Endothelial cell of umbilical vein (primary cell): ENCODE measurements around the gene MEI1. TPM values are rescaled to one million over a fixed set of nuclear protein-coding genes. Genes with fewer than 3 reads are reported as not detected.

Source experiments
- BruUV-seq: library from RNA; stranded (reverse); fragments of 400-500 nt; replicated peaks from 2 replicates; lab custom pipeline; 2021; lab: Mats Ljungman, UMichigan
- CTCF ChIA-PET: fragments of 300-600, 350-600 bp; sonication (Branson Sonifier 250); formaldehyde crosslinking; loops from one replicate; lab custom pipeline; 2021; ENCODE audit warnings: antibody characterized with exemption, inconsistent platforms; lab: Charles Lee
- POLR2A ChIA-PET: fragments of 300-600, 350-600 bp; sonication (Branson Sonifier 250); formaldehyde crosslinking; loops from one replicate; lab custom pipeline; 2021; ENCODE audit warnings: antibody characterized with exemption, inconsistent platforms; lab: Charles Lee
- DNase-seq: peaks from one replicate; pipeline ENCODE4 v3.0.0-alpha.2; 2011; ENCODE audit warnings: low read depth, low spot score
- FAIRE-seq: peaks from 2 replicates; lab custom pipeline; 2011; peaks lifted over from hg19 to GRCh38; lab: Jason Lieb, UNC
- H2AFZ ChIP-seq: 2 replicates; pipeline ENCODE4 v1.6.0; 2012; ENCODE audit warnings: low read depth, low read length, control low read depth, inconsistent platforms
- H3K27ac ChIP-seq: 2 replicates; pipeline ENCODE4 v1.5.1; 2011; ENCODE audit warnings: low read depth, mild to moderate bottlenecking, control low read depth, low read length, moderate library complexity; ENCODE audit not compliant: insufficient read depth
- H3K27me3 ChIP-seq, 2 experiments: 2 replicates each; pipeline versions ENCODE4 v1.6.0 to v1.6.1; 2011; ENCODE audit warnings: low read length in 2 of 2, mixed read lengths in 1 of 2; ENCODE audit not compliant: control insufficient read depth in 2 of 2, insufficient read depth in 2 of 2
- H3K36me3 ChIP-seq, 2 experiments: 2 replicates in 1 of 2; 3 replicates in 1 of 2; pipeline ENCODE4 v1.5.1; 2011; ENCODE audit warnings: low read length in 2 of 2, mild to moderate bottlenecking in 1 of 2, moderate library complexity in 1 of 2; ENCODE audit not compliant: control insufficient read depth in 2 of 2, insufficient read depth in 2 of 2; ENCODE audit errors: extremely low read depth in 1 of 2
- H3K4me1 ChIP-seq: 3 replicates; pipeline ENCODE4 v1.5.1; 2011; ENCODE audit warnings: mild to moderate bottlenecking, low read length; ENCODE audit not compliant: control insufficient read depth, insufficient read depth; ENCODE audit errors: extremely low read depth
- H3K4me2 ChIP-seq: 2 replicates; pipeline ENCODE4 v1.6.1; 2011; ENCODE audit warnings: low read length, control low read depth, mixed read lengths; ENCODE audit not compliant: insufficient read depth
- H3K4me3 ChIP-seq, 3 experiments: fragments of 200-600 bp in 1 of 3; sonication (generic), shearing (Covaris generic) in 1 of 3; replicated peaks in 1 of 3; 2 replicates each; pipeline ENCODE4 v1.5.1; 2011 to 2016; ENCODE audit warnings: control low read depth in 3 of 3, low read length in 3 of 3, mild to moderate bottlenecking in 2 of 3, inconsistent platforms in 1 of 3, low read depth in 1 of 3, moderate library complexity in 1 of 3; ENCODE audit not compliant: insufficient read depth in 1 of 3
- H3K79me2 ChIP-seq: 2 replicates; pipeline ENCODE4 v1.6.0; 2012; ENCODE audit warnings: low read length, inconsistent platforms; ENCODE audit not compliant: control insufficient read depth, insufficient read depth
- H3K9ac ChIP-seq: replicated peaks from 2 replicates; pipeline ENCODE3; 2011; ENCODE audit warnings: low read length, control low read depth; ENCODE audit not compliant: insufficient read depth; ENCODE audit errors: extremely low read depth
- H3K9me1 ChIP-seq: replicated peaks from 3 replicates; pipeline ENCODE4 v1.6.0; 2011; ENCODE audit warnings: mild to moderate bottlenecking, low read length; ENCODE audit not compliant: control insufficient read depth, insufficient read depth; ENCODE audit errors: extremely low read depth
- H3K9me3 ChIP-seq: replicated peaks from 2 replicates; pipeline ENCODE4 v1.5.1; 2012; ENCODE audit warnings: low read length, inconsistent platforms; ENCODE audit not compliant: control insufficient read depth, insufficient read depth
- H4K20me1 ChIP-seq: replicated peaks from 2 replicates; pipeline ENCODE3; 2011; ENCODE audit warnings: mild to moderate bottlenecking, low read length; ENCODE audit not compliant: control insufficient read depth, insufficient read depth; ENCODE audit errors: extremely low read depth
- EZH2 ChIP-seq: IDR thresholded peaks from 2 replicates; pipeline ENCODE4 v1.6.1; 2012; ENCODE audit warnings: borderline replicate concordance, low read depth, mild to moderate bottlenecking, moderate library complexity, low read length, inconsistent platforms; ENCODE audit not compliant: severe bottlenecking
- FOS ChIP-seq: IDR thresholded peaks from 2 replicates; pipeline ENCODE4 v1.6.1; 2011; ENCODE audit warnings: mild to moderate bottlenecking, low read length, moderate library complexity, borderline replicate concordance; ENCODE audit not compliant: insufficient read depth
- GATA2 ChIP-seq: IDR thresholded peaks from 2 replicates; pipeline ENCODE4 v1.7.0; 2011; ENCODE audit warnings: low read depth, mild to moderate bottlenecking, moderate library complexity, mixed read lengths, low read length; ENCODE audit not compliant: insufficient read length, insufficient read depth
- JUN ChIP-seq: IDR thresholded peaks from 2 replicates; pipeline ENCODE4 v1.6.1; 2011; ENCODE audit warnings: borderline replicate concordance, low read depth; ENCODE audit not compliant: insufficient read length, insufficient read depth
- MYC ChIP-seq: IDR thresholded peaks from one replicate; pipeline ENCODE4 v1.6.1; 2011; ENCODE audit warnings: mild to moderate bottlenecking, low read depth, low read length
- POLR2A ChIP-seq: IDR thresholded peaks from 2 replicates; pipeline ENCODE4 v1.6.1; 2012; ENCODE audit warnings: low read depth, mild to moderate bottlenecking, control low read depth, low read length
- POLR2AphosphoS5 ChIP-seq: IDR thresholded peaks from 2 replicates; pipeline ENCODE4 v1.6.1; 2012; ENCODE audit warnings: low read depth, mild to moderate bottlenecking, control low read depth, low read length, moderate library complexity; ENCODE audit not compliant: insufficient read depth
- dilution Hi-C: fragments of 300-500 bp; cut with MboI; formaldehyde crosslinking; loops from one replicate; pipeline ENCODE4 v1.15.0; 2019; ENCODE audit warnings: low sequenced_read_pairs; ENCODE audit not compliant: extremely low pct_ligation_motif_present
- intact Hi-C: fragments of 100-400 bp; cut with micrococcal nuclease; formaldehyde crosslinking; loops from one replicate; pipeline ENCODE4 v1.10.0; 2022
- polyA plus RNA-seq, 4 experiments: library from polyadenylated mRNA; depleted of rRNA in 3 of 4; stranded (reverse) in 3 of 4; unstranded in 1 of 4; fragments of >200 nt; gene quantifications; 2 replicates each; pipeline versions ENCODE4 v1.2.1 to v1.2.3, GENCODE V29; 2011 to 2012; ENCODE audit warnings: missing spikeins in 1 of 4
- total RNA-seq: library from RNA; stranded (reverse); gene quantifications from 2 replicates; pipeline ENCODE4 v1.2.3, GENCODE V29; 2021
- TF ChIP-seq, protein P1 (sequence below), 2 donors: IDR thresholded peaks; 1 replicate in 1 of 2; 2 replicates in 1 of 2; pipeline ENCODE4 v1.5.1; 2011; ENCODE audit warnings: low read length in 2 of 2, mild to moderate bottlenecking in 2 of 2, moderate library complexity in 2 of 2, control low read depth in 1 of 2, inconsistent platforms in 1 of 2, low read depth in 1 of 2; ENCODE audit not compliant: insufficient read depth in 1 of 2; ENCODE audit errors: extremely low read depth in 1 of 2
- TF ChIP-seq, protein P2 (sequence below): IDR thresholded peaks from 2 replicates; pipeline ENCODE4 v1.6.1; 2011; ENCODE audit not compliant: insufficient read depth, insufficient read length

MEI1 gene
- total and polyA plus RNA-seq, 2 donors (not counting 3 experiments of a cell fraction or from before 2014, with no cell fraction given) = 1.5 to 1.9 TPM

DNA sequence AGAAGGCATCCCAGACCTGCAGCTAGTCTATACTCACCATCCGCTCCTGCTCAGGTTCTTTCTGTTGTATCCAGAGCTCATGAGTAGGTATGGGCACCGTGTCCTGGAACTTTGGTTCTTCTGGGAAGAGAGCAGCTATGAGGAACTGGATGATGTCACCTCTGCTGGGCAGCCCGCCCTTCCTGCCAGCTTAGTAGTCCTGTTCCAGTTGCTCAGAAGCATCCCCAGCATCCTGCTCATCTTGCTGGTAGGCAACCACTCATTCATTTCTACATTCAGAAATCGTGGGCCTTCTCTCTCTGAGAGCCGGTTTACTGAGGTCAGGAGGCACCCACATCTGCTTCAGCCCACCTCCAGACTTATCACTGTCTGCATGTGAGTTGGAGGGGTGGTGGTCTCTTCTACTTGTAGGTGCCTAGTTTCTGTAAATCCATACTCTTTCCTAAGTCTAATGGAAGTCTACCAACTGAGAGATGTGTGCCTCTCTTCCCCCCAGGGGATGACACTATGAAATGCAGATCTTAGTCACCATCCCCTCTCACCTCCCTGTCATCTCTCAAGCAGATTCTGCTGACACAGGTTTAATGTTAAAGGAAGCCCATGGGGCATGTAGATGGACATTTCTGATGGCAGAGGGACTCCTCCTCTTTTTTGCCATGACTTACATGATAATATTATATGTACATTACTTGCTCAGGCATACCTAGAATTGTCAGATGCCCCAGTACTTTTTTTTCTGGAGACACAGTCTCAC lies 71.6 kb downstream of the MEI1 start:
- CTCF ChIA-PET = interaction anchor here (0.7 to 1.5 kb wide), 4 partner anchors 12 to 170 kb away, joined by 3 to 5 read pairs (median 4); no protein-coding TSS in a partner anchor
- H3K9me1 ChIP-seq = no peaks in the 10 kb centered on the region
- POLR2A ChIA-PET = no interaction called here
- H3K4me1 ChIP-seq = peaks cover 4% of the 10 kb centered on the region
- DNase-seq (no peak), FAIRE-seq (no peak)
- H3K27ac ChIP-seq = no peak overlapping the region
- BruUV-seq = no TSS peak
- TF ChIP-seq JUN = no peak
- no peak for TF ChIP-seq POLR2A
- TF ChIP-seq POLR2AphosphoS5 = no peak
- TF ChIP-seq, protein P1, sequence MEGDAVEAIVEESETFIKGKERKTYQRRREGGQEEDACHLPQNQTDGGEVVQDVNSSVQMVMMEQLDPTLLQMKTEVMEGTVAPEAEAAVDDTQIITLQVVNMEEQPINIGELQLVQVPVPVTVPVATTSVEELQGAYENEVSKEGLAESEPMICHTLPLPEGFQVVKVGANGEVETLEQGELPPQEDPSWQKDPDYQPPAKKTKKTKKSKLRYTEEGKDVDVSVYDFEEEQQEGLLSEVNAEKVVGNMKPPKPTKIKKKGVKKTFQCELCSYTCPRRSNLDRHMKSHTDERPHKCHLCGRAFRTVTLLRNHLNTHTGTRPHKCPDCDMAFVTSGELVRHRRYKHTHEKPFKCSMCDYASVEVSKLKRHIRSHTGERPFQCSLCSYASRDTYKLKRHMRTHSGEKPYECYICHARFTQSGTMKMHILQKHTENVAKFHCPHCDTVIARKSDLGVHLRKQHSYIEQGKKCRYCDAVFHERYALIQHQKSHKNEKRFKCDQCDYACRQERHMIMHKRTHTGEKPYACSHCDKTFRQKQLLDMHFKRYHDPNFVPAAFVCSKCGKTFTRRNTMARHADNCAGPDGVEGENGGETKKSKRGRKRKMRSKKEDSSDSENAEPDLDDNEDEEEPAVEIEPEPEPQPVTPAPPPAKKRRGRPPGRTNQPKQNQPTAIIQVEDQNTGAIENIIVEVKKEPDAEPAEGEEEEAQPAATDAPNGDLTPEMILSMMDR (IDR thresholded peaks at IDR 0.05; ENCODE audit: extremely low read depth in 1 of 2, insufficient read depth in 1 of 2, low read depth in 1 of 2, low read length in 2 of 2) = no peak
- TF ChIP-seq, protein P2, sequence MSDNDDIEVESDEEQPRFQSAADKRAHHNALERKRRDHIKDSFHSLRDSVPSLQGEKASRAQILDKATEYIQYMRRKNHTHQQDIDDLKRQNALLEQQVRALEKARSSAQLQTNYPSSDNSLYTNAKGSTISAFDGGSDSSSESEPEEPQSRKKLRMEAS = no peak
- TF ChIP-seq GATA2 = no peak
- no peak for TF ChIP-seq EZH2
- no peak for TF ChIP-seq FOS
- TF ChIP-seq MYC = no peak
- no peak overlapping the region for H3K4me3 ChIP-seq
- H3K4me2 ChIP-seq = no peak overlapping the region
- H3K36me3 ChIP-seq = no peaks in the 10 kb centered on the region
- intact Hi-C loops = no loop called here
- dilution Hi-C loops = no loop called here
- H3K9ac ChIP-seq = no peak overlapping the region
- H3K27me3 ChIP-seq = no peaks in the 10 kb centered on the region
- H3K79me2 ChIP-seq = no peaks in the 10 kb centered on the region
- no peaks in the 10 kb centered on the region for H3K9me3 ChIP-seq
- no peak overlapping the region for H2AFZ ChIP-seq
- H4K20me1 ChIP-seq = no peaks in the 10 kb centered on the region
